GM12801 (cell line): Measurements from ENCODE around the gene SLC25A30.

Experiments
- TF ChIP-seq, protein P1 (sequence below): IDR thresholded peaks from one replicate; pipeline ENCODE4 v1.5.1; 2011; ENCODE audit warnings: control low read depth; ENCODE audit not compliant: insufficient read length; ENCODE audit errors: extremely low read depth

SLC25A30 gene

GRCh38 chr13:45384474-45385174, 33.5 kb downstream of the SLC25A30 start:
- TF ChIP-seq, protein P1, sequence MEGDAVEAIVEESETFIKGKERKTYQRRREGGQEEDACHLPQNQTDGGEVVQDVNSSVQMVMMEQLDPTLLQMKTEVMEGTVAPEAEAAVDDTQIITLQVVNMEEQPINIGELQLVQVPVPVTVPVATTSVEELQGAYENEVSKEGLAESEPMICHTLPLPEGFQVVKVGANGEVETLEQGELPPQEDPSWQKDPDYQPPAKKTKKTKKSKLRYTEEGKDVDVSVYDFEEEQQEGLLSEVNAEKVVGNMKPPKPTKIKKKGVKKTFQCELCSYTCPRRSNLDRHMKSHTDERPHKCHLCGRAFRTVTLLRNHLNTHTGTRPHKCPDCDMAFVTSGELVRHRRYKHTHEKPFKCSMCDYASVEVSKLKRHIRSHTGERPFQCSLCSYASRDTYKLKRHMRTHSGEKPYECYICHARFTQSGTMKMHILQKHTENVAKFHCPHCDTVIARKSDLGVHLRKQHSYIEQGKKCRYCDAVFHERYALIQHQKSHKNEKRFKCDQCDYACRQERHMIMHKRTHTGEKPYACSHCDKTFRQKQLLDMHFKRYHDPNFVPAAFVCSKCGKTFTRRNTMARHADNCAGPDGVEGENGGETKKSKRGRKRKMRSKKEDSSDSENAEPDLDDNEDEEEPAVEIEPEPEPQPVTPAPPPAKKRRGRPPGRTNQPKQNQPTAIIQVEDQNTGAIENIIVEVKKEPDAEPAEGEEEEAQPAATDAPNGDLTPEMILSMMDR, result no peak

DNA sequence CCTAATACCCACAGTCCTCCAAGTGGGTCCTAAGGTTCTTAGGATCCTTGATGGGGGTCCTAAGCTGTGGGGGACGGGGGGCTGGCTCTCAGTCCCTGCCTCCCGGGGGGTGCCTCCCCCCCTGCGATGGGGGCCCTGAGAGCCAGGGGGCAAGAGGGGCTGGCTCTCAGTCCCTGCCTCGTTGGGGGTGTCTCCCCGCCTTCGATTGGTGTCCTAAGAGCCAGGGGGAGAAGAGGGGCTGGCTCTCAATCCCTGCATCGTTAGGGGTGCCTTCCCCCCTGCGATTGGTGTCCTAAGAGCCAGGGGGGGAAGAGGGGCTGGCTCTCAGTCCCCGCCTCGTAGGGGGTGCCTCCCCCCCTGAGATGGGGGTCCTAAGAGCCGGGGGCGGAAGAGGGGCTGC, 37.0 kb downstream of the SLC25A30 start:
- TF ChIP-seq, protein P1, result no peak

GRCh38 chr13:45374917-45375316, 43.3 kb downstream of the SLC25A30 start:
- TF ChIP-seq, protein P1, result no peak

DNA sequence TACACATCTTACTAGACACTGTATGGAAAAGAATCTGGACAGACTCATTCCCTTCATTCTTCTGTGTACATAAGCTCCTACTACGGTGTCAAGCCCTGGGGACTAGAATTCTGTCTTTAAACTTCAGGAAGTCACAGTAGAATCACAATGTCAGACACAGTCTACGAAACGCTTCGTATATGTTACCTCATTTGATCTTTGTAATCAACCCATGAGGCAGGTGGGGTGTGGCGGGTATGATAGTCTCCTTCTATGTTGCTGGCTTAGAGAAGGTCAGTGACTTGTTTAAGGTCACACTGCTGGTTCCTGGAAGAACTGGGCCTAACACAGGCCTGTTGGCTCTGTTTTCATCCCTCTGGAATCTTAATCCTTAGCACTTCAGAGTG, 45.0 kb downstream of the SLC25A30 start:
- TF ChIP-seq, protein P1, result no peak

DNA sequence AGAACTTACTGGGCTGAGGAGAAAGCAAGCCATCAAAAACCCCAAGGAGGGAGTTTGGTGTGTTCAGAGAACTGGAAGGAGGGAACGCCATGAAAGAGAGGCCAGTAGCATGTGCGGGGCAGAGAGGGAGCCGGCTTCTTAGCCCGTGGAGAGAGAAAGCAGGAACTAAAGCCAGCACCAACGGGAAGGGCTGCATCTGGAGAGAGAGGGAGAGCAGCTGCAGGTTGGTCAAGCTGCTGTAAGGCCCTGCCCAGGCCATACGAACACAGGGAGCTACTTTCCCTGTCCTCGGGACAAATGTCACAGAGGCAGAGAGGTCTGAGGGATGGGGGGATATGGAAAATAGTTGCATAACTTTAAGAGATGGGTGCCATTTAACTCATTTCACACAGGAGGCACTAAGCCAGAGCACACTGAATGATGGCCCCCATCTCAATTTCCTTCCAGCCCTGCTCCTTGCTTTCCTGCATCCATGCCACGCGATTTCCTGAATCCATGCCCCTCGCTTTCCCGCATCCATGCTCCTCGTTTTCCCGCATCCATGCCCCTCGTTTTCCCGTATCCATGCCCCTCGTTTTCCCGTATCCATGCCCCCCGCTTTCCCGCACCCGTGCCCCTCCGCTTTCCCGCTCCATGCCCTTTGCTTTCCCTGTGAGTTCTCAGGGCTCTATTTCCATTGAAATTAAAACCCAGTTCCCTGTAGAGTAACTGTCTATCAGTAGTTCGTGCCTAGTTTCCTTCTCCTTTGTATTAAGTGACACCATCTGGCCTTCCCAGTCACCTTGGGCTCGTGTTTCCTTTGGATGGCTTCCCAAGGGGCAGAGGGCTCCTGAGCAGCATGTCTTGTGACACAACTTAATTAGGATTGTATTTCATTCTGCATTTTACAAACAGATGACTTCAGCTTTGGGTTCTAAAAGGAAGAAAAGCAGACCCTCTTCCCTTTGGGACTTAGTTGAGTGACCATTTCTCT, 45.7 kb downstream of the SLC25A30 start:
- TF ChIP-seq, protein P1, result no peak

- TF ChIP-seq, protein P1, result peak; percentile 47
Measured at GRCh38 chr13:45370922-45371406, 47.2 kb downstream of the SLC25A30 start.

DNA sequence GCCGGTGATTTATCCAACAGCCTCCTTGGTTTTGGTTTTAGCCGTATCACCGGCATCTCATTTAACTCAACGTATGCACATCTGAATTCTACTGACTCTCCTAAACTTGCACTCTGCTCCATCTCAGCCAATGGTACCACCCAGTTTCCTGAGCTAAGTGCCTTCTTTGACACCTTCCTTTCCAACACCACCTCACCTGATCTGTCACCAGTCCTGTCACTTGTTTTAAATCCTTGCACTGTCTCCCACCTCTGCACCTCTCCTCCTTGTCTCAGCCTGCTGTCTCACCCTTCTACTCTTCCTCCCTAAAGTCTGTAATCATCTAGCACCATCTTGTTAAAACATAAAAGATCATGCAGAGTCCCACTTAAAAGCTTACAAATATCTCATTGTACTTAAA, 49.1 kb downstream of the SLC25A30 start:
- TF ChIP-seq, protein P1, result no peak
